ENCODE data around the gene ZFP14.
"Not testable (repeated sequence)": the region's sequence is repeated elsewhere in the genome, so short reads cannot be mapped to it uniquely, and the experiment has no call there.

ZFP14 gene

DNA sequence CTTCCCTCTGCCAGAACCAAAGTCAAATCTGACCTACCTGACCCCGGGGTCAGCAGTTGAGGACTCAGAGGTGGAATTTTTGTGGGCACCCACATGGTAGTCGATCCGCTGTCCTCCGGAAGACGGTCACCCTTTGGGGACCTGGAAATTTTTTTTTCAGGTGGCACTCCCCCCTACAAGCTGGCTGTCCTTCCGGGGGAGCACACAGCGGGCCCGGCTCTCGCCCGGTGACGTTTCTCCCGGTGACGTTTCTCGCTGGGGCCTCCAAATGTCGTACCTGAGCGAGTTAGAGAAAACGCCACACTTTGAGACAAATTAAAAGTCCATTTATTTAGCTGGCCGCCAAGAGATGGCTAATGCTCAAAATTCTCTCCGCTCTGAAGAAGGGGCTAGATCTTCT lies 48.8 kb downstream of the ZFP14 start:
- no peak for DNase-seq

DNA sequence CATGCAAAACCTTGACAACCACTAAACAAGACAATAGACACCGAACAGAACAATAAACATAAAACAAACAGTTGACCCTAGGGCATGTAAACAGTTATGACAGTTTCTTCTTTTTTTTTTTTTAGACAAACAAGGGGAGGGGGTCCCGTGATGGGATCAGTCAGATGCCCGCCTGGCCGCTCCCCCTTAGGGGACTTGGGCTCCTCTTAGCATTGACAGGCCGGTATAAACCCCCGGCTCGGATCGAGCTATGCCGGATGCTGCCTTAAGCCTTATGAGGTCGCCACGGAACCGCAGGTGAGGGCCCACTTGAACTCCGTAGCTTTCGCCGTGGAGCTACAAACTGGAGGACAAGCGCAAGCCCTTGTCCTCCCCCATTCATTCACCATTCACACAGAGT lies 49.5 kb downstream of the ZFP14 start:
- DNase-seq: not testable (repeated sequence)

DNA sequence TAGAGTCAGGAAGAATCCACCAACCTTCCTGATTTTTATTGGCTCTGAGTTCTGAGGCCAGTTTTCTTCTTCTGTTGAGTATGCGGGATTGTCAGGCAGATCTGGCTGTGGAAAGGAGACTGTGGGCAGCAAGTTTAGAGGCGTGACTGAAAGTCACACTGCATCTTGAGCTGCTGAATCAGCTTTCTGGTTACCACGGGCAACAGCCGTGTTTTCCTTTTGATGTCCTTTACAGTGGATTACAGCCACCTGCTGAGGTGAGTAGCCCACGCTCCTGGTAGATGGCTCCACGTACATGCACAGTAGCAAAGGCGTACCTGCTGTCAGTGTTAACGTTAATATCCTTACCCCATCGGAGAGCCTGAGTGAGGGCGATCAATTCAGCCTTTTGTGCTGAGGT lies 52.4 kb downstream of the ZFP14 start:
- not testable (repeated sequence) for DNase-seq

DNA sequence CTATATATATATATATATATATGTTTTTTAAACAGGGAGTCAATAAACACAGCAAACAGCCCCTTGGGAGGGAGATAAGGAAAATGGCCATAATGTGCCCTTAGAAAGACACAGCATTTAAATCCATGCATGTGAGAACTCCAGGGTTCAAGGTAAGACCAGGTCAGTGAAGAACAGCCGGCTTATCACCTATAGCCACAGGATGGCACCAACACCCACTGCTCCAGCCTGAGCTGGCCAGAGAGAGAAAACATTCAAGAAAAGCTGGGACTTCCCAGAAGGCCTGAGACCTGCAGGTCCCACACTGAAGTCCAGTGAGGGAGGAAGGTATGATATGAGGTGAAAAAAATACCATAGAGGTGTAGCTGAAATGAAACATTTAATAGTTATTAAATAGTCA lies 63.8 kb downstream of the ZFP14 start:
- DNase-seq: not testable (repeated sequence)

DNA sequence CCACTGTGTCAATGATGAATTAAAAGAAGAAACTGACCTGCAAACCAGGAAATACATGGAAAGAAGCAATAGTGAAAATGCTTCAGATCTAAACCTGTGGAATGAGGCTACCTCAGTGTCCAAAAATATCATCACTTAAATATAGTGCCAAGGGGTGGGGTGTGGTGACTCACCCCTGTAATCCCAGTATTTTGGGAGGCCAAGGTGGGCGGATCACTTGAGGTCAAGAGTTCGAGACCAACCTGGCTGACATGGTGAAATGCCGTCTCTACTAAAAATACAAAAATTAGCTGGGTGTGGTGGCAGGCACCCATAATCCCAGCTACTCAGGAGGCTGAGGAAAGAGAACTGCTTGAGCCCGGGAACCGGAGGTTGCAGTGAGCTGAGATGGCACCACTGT lies 64.9 kb downstream of the ZFP14 start:
- DNase-seq: not testable (repeated sequence)

DNA sequence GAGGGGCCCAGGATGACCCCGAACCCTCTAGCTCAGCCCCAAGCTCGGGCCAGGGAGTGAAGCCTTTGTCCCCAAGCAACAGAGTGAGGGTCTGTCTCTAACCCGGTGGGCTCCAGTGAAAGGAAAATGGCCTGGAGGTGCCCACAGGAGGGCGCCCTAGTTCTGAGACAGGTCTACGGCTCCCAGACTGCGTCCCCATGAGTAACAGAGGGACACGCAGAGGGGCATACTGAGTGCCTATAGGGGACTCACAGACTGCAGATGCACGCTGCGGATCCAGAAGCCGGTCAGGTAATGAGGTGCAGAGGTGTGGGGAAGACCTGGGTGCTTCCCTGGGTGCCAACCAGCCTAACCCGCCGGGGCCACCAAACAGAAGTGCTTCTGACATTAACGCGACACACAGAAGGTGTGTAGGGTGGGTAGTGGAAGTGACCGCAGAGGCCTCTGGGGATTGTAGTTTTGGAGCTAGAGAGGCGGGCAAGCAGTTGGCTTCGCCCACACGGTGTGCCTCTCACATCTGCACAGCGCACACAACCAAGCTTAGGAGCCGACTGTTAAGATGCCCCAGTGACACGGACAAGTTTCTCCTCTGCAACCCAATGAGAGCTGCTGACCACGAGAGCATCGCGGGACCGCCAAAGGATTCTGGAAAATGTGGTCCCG lies 67.8 kb downstream of the ZFP14 start:
- not testable (repeated sequence) for DNase-seq

DNA sequence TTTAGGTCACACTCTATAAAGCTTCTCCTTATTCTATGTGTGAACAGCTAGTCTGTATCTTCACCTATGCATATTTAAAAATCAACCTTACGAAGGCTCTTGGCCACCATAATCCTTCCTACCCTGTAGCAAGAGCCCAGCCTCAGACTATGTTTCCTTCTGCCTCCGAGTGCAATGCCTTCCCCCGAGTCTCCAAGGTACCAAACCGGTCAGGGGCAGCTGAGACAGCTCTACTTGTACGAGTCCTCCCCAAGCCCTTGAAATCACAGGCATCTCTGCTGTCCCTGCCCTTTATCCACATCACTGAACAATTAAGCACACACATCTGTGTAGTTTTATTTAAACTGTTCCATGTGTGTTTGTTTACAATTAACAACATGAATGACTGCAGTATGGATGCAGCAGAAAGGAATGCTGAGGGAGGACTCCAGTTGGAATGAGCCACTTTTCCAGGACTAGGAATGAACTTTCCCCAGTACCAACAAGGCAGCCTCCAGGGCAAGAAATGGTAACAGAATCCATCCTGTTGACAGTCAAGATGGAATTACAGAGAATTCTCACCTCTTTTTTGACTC lies 68.5 kb downstream of the ZFP14 start:
- DNase-seq: not testable (repeated sequence)

DNA sequence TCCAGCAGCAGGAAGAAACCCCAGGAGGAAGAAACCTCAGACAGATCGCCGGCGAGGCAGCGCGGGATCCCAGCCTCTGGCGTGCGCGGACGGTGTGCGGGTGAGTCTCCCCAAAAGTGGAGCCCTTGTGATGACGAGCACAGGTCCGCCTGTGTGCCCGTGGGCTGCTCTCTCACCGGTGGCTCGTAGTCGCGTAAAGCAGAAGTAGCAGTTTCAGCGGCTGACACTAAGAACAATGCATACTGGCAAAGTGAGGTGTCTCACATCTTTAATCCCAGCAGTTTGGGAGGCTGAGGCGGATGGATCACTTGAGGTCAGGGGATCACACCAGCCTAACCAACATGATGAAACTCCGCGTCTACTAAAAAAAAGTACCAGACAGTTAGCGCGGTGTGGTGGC lies 69.2 kb downstream of the ZFP14 start:
- not testable (repeated sequence) for DNase-seq

DNA sequence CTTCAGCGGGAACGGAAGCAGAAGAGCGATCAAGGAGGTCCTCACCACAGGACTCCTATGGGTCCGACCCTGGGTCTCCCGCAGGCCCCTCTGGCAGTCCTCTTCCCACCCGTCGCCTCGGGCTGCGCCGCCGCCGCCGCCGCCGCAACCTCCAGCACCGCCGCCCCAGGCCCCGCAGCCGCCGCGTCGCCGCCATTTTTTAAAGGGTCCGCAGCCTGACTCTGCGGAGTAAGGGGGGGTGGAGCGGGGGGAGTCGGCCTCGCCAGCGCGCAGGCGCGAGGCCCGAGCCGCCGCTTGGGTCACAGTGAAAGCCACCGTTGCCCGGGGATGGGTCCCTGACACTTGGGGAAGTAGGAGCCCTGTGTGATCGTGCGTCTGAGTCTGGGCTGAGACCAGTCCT lies 69.7 kb downstream of the ZFP14 start:
- not testable (repeated sequence) for DNase-seq

DNA sequence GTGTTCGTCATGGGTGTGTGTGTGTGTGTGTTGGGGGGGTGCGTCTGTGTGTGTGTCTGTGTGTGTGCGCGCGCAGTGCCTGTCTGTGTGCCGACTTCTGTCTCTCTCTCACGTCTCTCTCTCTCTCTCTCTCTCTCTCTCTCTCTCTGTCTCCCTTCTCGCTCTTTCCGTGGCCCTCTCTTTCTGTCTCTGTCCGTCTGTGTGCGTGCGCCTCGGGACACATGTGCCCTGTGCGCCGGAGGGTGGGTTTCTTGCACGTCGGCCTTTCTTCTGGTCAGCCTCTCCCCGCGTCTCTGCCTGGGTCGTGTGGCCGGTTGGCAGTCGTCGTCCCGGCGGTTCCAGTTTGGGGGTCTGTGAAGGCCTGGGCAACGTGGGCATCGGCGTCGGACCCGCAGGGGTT lies 86.7 kb downstream of the ZFP14 start:
- DNase-seq: not testable (repeated sequence)

All from NCI-H510A treated with DMSO at 0.1 percent for 48 hours (cell line).